Measurements from ENCODE around the gene SNX5. TPM values are rescaled to one million over a fixed set of nuclear protein-coding genes. Genes with fewer than 3 reads are reported as not detected.

SNX5 gene
- total and polyA plus RNA-seq, 10 of the 15 experiments (the other 5 are each of a cell fraction or from before 2014, with no cell fraction given) = 92.9 to 316 (median 245) TPM

GRCh38 chr20:17932396-17932795 is 36.2 kb downstream of the SNX5 start:
- CTCF ChIA-PET = interaction anchor here (0.7 kb wide), 1 partner anchor 84 kb away, joined by 3 read pairs; no protein-coding TSS in a partner anchor

More at GRCh38 chr20:17932396-17932795, 36.2 kb downstream of the SNX5 start:
- DNase-seq (ENCODE audit: low read depth, low spot score) = no peak
- H4K20me1 ChIP-seq (ENCODE audit: control insufficient read depth, insufficient read depth) = no peaks in the 10 kb centered on the region
- no peaks in the 10 kb centered on the region for H3K79me2 ChIP-seq (ENCODE audit: control insufficient read depth, insufficient read depth, low read length)
- H2AFZ ChIP-seq (ENCODE audit: control insufficient read depth, low read depth, low read length) = no peak overlapping the region
- no peak for TF ChIP-seq RAD51 (IDR thresholded peaks at IDR 0.05)
- TF ChIP-seq, protein P1, sequence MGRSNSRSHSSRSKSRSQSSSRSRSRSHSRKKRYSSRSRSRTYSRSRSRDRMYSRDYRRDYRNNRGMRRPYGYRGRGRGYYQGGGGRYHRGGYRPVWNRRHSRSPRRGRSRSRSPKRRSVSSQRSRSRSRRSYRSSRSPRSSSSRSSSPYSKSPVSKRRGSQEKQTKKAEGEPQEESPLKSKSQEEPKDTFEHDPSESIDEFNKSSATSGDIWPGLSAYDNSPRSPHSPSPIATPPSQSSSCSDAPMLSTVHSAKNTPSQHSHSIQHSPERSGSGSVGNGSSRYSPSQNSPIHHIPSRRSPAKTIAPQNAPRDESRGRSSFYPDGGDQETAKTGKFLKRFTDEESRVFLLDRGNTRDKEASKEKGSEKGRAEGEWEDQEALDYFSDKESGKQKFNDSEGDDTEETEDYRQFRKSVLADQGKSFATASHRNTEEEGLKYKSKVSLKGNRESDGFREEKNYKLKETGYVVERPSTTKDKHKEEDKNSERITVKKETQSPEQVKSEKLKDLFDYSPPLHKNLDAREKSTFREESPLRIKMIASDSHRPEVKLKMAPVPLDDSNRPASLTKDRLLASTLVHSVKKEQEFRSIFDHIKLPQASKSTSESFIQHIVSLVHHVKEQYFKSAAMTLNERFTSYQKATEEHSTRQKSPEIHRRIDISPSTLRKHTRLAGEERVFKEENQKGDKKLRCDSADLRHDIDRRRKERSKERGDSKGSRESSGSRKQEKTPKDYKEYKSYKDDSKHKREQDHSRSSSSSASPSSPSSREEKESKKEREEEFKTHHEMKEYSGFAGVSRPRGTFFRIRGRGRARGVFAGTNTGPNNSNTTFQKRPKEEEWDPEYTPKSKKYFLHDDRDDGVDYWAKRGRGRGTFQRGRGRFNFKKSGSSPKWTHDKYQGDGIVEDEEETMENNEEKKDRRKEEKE (IDR thresholded peaks at IDR 0.05) = no peak
- TF ChIP-seq SREBF2 (IDR thresholded peaks at IDR 0.05; ENCODE audit: low read length) = no peak
- no peak for TF ChIP-seq RFX5 (IDR thresholded peaks at IDR 0.05; ENCODE audit: low read depth, low read length)
- TF ChIP-seq E4F1 (IDR thresholded peaks at IDR 0.05; ENCODE audit: borderline replicate concordance, partially characterized antibody) = no peak
- TF ChIP-seq, protein P2, sequence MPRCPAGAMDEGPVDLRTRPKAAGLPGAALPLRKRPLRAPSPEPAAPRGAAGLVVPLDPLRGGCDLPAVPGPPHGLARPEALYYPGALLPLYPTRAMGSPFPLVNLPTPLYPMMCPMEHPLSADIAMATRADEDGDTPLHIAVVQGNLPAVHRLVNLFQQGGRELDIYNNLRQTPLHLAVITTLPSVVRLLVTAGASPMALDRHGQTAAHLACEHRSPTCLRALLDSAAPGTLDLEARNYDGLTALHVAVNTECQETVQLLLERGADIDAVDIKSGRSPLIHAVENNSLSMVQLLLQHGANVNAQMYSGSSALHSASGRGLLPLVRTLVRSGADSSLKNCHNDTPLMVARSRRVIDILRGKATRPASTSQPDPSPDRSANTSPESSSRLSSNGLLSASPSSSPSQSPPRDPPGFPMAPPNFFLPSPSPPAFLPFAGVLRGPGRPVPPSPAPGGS (IDR thresholded peaks at IDR 0.05; ENCODE audit: borderline replicate concordance, insufficient read depth, low read depth, low read length, poor library complexity, severe bottlenecking) = no peak
- no peak for TF ChIP-seq BRCA1 (IDR thresholded peaks at IDR 0.05; ENCODE audit: low read depth, low read length)
- no peak for TF ChIP-seq IKZF1 (conservative IDR thresholded peaks at IDR 0.05)
- TF ChIP-seq, protein P3, sequence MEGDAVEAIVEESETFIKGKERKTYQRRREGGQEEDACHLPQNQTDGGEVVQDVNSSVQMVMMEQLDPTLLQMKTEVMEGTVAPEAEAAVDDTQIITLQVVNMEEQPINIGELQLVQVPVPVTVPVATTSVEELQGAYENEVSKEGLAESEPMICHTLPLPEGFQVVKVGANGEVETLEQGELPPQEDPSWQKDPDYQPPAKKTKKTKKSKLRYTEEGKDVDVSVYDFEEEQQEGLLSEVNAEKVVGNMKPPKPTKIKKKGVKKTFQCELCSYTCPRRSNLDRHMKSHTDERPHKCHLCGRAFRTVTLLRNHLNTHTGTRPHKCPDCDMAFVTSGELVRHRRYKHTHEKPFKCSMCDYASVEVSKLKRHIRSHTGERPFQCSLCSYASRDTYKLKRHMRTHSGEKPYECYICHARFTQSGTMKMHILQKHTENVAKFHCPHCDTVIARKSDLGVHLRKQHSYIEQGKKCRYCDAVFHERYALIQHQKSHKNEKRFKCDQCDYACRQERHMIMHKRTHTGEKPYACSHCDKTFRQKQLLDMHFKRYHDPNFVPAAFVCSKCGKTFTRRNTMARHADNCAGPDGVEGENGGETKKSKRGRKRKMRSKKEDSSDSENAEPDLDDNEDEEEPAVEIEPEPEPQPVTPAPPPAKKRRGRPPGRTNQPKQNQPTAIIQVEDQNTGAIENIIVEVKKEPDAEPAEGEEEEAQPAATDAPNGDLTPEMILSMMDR (IDR thresholded peaks at IDR 0.05 in 2 of 3, conservative IDR thresholded peaks at IDR 0.05 in 1 of 3; ENCODE audit: control insufficient read depth in 2 of 3, extremely low read depth in 1 of 3, insufficient read depth in 1 of 3, low read depth in 3 of 3, low read length in 3 of 3) = no peak
- no peak for TF ChIP-seq GATAD2B (conservative IDR thresholded peaks at IDR 0.05; ENCODE audit: low read depth)
- no peak overlapping the region for H3K4me3 ChIP-seq
- no peak overlapping the region for H3K4me2 ChIP-seq (ENCODE audit: control insufficient read depth, insufficient read depth)
- H3K9ac ChIP-seq (ENCODE audit: control insufficient read depth, insufficient read depth, low read length) = no peak overlapping the region
- FAIRE-seq = no peak
- no TSS peak for BruUV-seq (replicated peaks)
- H3K9me3 ChIP-seq (replicated peaks; ENCODE audit: control insufficient read depth, insufficient read depth, low read length) = no peaks in the 10 kb centered on the region; the same call in 2 of the 3 replicates
- ChIA-PET SMC1A (ENCODE audit: uncharacterized antibody, unreplicated experiment) (no interaction called here), RAD21 (ENCODE audit: unreplicated experiment) (no interaction called here), POLR2A (no interaction called here)
- no peak overlapping the region for H3K27ac ChIP-seq (ENCODE audit: control insufficient read depth, insufficient read depth)
- H3K27me3 ChIP-seq (replicated peaks in 1 of 2; ENCODE audit: control insufficient read depth in 2 of 2, insufficient read depth in 2 of 2, low read length in 1 of 2) = peaks cover 0 to 7% of the 10 kb centered on the region in 2 experiments; a peak in 2 of 4 replicates
- intact Hi-C loops (cut with micrococcal nuclease; ENCODE audit: unreplicated experiment) = no loop called here
- WGBS (ENCODE audit: insufficient coverage, insufficient replicate concordance, low lambda C conversion rate, missing lambda C conversion rate) = 79% methylated on average over 5 of the region's 5 CpGs
- H3K36me3 ChIP-seq (ENCODE audit: control insufficient read depth in 2 of 2, insufficient read depth in 2 of 2, low read length in 1 of 2) = no peaks in the 10 kb centered on the region
- H3K4me1 ChIP-seq (ENCODE audit: control insufficient read depth, insufficient read depth, low read length) = peaks cover 8% of the 10 kb centered on the region; the same call in 1 of the 2 replicates
- in situ Hi-C loops (cut with MboI) = no loop called here
- no peak for ATAC-seq
